LNCAP (cell line): ENCODE results near the gene WWOX.

Experiments
- CTCF ChIP-seq: fragments of 450-650 bp; IDR thresholded peaks from 2 replicates; pipeline ENCODE4 v1.5.1; 2017; ENCODE audit warnings: mild to moderate bottlenecking

The WWOX gene

GRCh38 chr16:78516006-78516736 is 416.7 kb downstream of the WWOX start:
- no peak for TF ChIP-seq CTCF

- no peak for TF ChIP-seq CTCF
These were observed 420.4 kb downstream of the WWOX start for GRCh38 chr16:78519896-78520295.

DNA sequence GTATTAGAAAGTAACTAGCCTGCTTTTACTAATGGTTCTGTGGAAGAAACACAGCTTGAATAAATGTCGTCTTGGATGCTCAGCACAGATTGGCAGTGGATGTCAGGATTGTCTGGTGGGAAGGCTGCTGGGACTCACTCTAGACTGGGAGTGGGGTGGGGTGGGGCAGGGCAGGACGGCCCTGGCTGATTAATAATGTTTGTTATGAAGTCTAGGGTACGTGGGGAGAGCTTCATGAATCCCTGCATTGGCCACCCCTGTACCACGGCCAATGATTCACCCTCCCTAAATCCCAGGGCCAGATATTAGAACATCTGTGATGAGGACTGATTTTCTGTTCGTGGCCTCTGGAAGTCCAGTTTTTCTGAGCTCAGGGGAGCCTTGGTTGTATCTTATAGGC is 421.0 kb downstream of the WWOX start:
- no peak for TF ChIP-seq CTCF

DNA sequence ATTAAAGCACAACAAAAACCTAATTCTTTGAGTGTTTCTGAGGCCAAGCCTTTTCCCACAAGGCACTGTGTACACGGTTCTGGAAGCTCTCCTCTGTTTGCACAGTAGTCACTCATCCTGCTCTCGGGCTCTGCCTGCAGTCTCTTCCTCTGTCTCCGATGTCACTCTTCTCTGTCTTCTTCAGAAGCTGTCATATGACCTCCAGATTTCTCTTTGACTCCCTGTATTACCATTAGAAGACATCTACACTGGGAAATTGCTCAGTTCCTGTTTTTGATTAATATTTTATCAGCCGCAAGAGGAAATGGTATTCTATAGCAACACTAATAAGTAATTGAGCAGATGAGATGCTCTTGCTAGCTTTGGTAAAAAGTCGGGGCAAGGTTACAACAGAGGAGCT is 422.9 kb downstream of the WWOX start:
- no peak for TF ChIP-seq CTCF

DNA sequence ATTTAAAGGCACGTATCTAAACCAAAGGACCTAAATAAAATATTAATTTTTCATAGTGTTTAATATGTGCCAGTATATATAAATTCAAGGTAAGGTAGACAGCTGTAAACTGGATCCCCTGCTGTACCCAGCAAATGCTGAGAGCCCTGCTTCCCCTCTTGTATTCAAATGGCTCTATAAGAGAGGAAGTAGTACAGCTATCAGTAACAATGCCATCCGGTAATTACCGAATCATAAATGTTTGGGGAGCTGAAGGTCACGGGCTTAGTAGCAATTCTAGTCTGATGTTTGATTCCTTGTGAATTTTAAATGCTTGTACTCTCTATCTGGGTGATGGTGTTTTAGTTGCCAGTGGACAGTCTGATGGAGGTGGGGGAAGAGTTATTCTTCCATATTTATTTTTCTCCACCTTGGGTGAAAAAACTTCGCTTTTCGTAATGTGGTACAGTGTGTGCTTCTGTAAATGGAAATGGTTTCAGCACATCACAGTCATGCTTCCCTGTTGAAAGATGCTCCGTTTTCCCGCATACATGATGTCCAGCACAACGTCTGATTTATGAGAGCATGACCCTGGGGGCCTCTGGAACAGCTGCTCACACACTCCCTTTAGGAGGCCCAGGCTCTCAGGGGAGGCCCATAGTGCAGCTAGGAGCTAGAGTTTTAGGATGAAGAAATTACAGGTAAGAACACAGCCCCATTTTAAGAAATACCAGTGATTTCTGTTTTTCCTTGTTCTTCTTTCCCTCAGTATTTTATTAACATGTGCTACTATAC is 423.9 kb downstream of the WWOX start:
- TF ChIP-seq CTCF: no peak

- no peak for TF ChIP-seq CTCF
These were observed 424.7 kb downstream of the WWOX start for GRCh38 chr16:78524066-78524595.

GRCh38 chr16:78528265-78528664 is 428.8 kb downstream of the WWOX start:
- no peak for TF ChIP-seq CTCF
